IPS-18c (cell line): ENCODE data around the gene SLC16A5.
"Not testable (repeated sequence)": the region's sequence is repeated elsewhere in the genome, so short reads cannot be mapped to it uniquely, and the experiment has no call there.

Source experiments
- H3K4me3 ChIP-seq: 2 replicates; pipeline ENCODE4 v1.7.0; 2013; ENCODE audit warnings: low read depth, mild to moderate bottlenecking, low read length, moderate library complexity; ENCODE audit not compliant: insufficient read depth
- H3K9me3 ChIP-seq: one replicate; pipeline ENCODE4 v1.6.1; 2013; ENCODE audit warnings: mild to moderate bottlenecking, low read length, moderate library complexity; ENCODE audit not compliant: control insufficient read depth, insufficient read depth

The SLC16A5 gene

GRCh38 chr17:75135452-75135851 is 47.7 kb downstream of the SLC16A5 start:
- Histone ChIP-seq H3K4me3 (no peak overlapping the region), H3K9me3 (no peaks in the 10 kb centered on the region)

GRCh38 chr17:75135946-75136345 is 48.2 kb downstream of the SLC16A5 start:
- Histone ChIP-seq H3K4me3 (no peak overlapping the region), H3K9me3 (no peaks in the 10 kb centered on the region)

- not testable (repeated sequence) for H3K4me3 ChIP-seq, H3K9me3 ChIP-seq
Measured at GRCh38 chr17:75137762-75138161, 50.0 kb downstream of the SLC16A5 start.

- no peak overlapping the region for H3K4me3 ChIP-seq
- no peaks in the 10 kb centered on the region for H3K9me3 ChIP-seq
Measured at GRCh38 chr17:75138519-75138918, 50.8 kb downstream of the SLC16A5 start.

GRCh38 chr17:75142236-75142971 is 54.6 kb downstream of the SLC16A5 start:
- Histone ChIP-seq H3K9me3 (no peaks in the 10 kb centered on the region), H3K4me3 (no peak overlapping the region)

GRCh38 chr17:75144816-75145512 is 57.2 kb downstream of the SLC16A5 start:
- H3K9me3 ChIP-seq: no peaks in the 10 kb centered on the region

GRCh38 chr17:75146592-75146991 is 58.8 kb downstream of the SLC16A5 start:
- Histone ChIP-seq H3K9me3 (no peaks in the 10 kb centered on the region), H3K4me3 (no peak overlapping the region)

More at GRCh38 chr17:75144816-75145512, 57.2 kb downstream of the SLC16A5 start:
- H3K4me3 ChIP-seq: no peak overlapping the region

- no peaks in the 10 kb centered on the region for H3K9me3 ChIP-seq
Measured at GRCh38 chr17:75147878-75148546, 60.3 kb downstream of the SLC16A5 start.

GRCh38 chr17:75151930-75152329 is 64.2 kb downstream of the SLC16A5 start:
- Histone ChIP-seq H3K9me3 (no peaks in the 10 kb centered on the region), H3K4me3 (peak overlapping the region; percentile 98; the same call in 1 of the 2 replicates)

More at GRCh38 chr17:75147878-75148546, 60.3 kb downstream of the SLC16A5 start:
- H3K4me3 ChIP-seq: no peak overlapping the region

- H3K4me3 ChIP-seq: peak overlapping the region; percentile 98
- no peaks in the 10 kb centered on the region for H3K9me3 ChIP-seq
Measured at GRCh38 chr17:75152523-75152921, 64.8 kb downstream of the SLC16A5 start.

GRCh38 chr17:75152922-75153779 is 65.4 kb downstream of the SLC16A5 start:
- H3K4me3 ChIP-seq: peak overlapping the region; percentile 98
- no peaks in the 10 kb centered on the region for H3K9me3 ChIP-seq

GRCh38 chr17:75153780-75154194 is 66.0 kb downstream of the SLC16A5 start:
- peak overlapping the region; percentile 98 for H3K4me3 ChIP-seq
- H3K9me3 ChIP-seq: no peaks in the 10 kb centered on the region

- no peaks in the 10 kb centered on the region for H3K9me3 ChIP-seq
Measured at GRCh38 chr17:75154195-75155106, 66.7 kb downstream of the SLC16A5 start, which contains the start of gene JPT1. Gene JPT1, minus strand, starts transcription at chr17:75154512. Its CDS starts 115 bp downstream, at chr17:75154397.

GRCh38 chr17:75155191-75155601 is 67.4 kb downstream of the SLC16A5 start:
- H3K4me3 ChIP-seq: peak overlapping the region; percentile 9
- H3K9me3 ChIP-seq: no peaks in the 10 kb centered on the region

More at GRCh38 chr17:75154195-75155106, 66.7 kb downstream of the SLC16A5 start, which contains the start of gene JPT1:
- peak within 1 kb of the TSS; percentile 98 for H3K4me3 ChIP-seq
